Natural killer cell treated with Interleukin-12 subunit alpha and Interleukin-12 subunit beta and Interleukin-15 and Interleukin-18, amount 100 ng/mL, for 72 hours (primary cell): ENCODE measurements around the gene PRSS36. TPM values are rescaled to one million over a fixed set of nuclear protein-coding genes. Genes with fewer than 3 reads are reported as not detected.
A peak's percentile ranks its signal among the peaks of the same experiment; 100 is the strongest.
"Not testable (repeated sequence)": the region's sequence is repeated elsewhere in the genome, so short reads cannot be mapped to it uniquely, and the experiment has no call there.

ENCODE experiments used
- ATAC-seq, 2 donors: fragments of 150-1000 bp; cut with Tn5 transposase in 1 of 2; sonication (Bioruptor Pico), chemical (Tn5 transposase) in 1 of 2; 2 replicates each; pipeline ENCODE4 v1.10.0; 2021
- DNase-seq: peaks from one replicate; pipeline ENCODE4 v3.0.0; 2022; ENCODE audit warnings: low spot score
- H3K27ac Mint-ChIP-seq, 2 donors: 1 replicate in 1 of 2; 2 replicates in 1 of 2; pipeline ENCODE4 v1.8.0; 2022; ENCODE audit warnings: mixed read lengths in 2 of 2, mild to moderate bottlenecking in 1 of 2, moderate library complexity in 1 of 2
- H3K27me3 Mint-ChIP-seq, 2 donors: 1 replicate in 1 of 2; 2 replicates in 1 of 2; pipeline ENCODE4 v1.8.0; 2022; ENCODE audit warnings: mixed read lengths in 2 of 2
- H3K36me3 Mint-ChIP-seq: one replicate; pipeline ENCODE4 v1.8.0; 2022; ENCODE audit warnings: mixed read lengths
- H3K4me1 Mint-ChIP-seq, 2 donors: 1 replicate in 1 of 2; 2 replicates in 1 of 2; pipeline ENCODE4 v1.8.0; 2022; ENCODE audit warnings: low read depth in 2 of 2, mixed read lengths in 2 of 2, mild to moderate bottlenecking in 1 of 2
- H3K4me3 Mint-ChIP-seq: one replicate; pipeline ENCODE4 v1.8.0; 2022; ENCODE audit warnings: mixed read lengths
- H3K9me3 Mint-ChIP-seq: 2 replicates; pipeline ENCODE4 v1.8.0; 2022; ENCODE audit warnings: mixed read lengths
- total RNA-seq, 2 donors: library from RNA; stranded (reverse); gene quantifications; one replicate each; pipeline ENCODE4 v1.2.3, GENCODE V29; 2022

Gene PRSS36
- total RNA-seq, 2 donors from 2014 or later, result 1.5 TPM; not detected in 1

GRCh38 chr16:31143011-31143693, 6.7 kb downstream of the PRSS36 start:
- H3K27ac Mint-ChIP-seq, result peak overlapping the region; percentile 50 to 72
- H3K36me3 Mint-ChIP-seq, result no peaks in the 10 kb centered on the region
- peak overlapping the region; percentile 52 for H3K4me3 Mint-ChIP-seq
- H3K9me3 Mint-ChIP-seq, result no peaks in the 10 kb centered on the region
- peaks cover 0 to 5% of the 10 kb centered on the region in 2 donors for H3K27me3 Mint-ChIP-seq
- ATAC-seq (no peak), DNase-seq (no peak)
- H3K4me1 Mint-ChIP-seq, result peaks cover 9 to 13% of the 10 kb centered on the region in 2 donors

GRCh38 chr16:31142109-31143010, 7.5 kb downstream of the PRSS36 start:
- H3K4me3 Mint-ChIP-seq, result peak overlapping the region; percentile 73
- H3K27me3 Mint-ChIP-seq, result no peaks in the 10 kb centered on the region
- H3K36me3 Mint-ChIP-seq, result no peaks in the 10 kb centered on the region
- H3K27ac Mint-ChIP-seq, result peak overlapping the region; percentile 73 to 86
- ATAC-seq (peak; percentile 97 to 98), DNase-seq (peak; percentile 99)
- H3K4me1 Mint-ChIP-seq, result peaks cover 9 to 13% of the 10 kb centered on the region in 2 donors
- H3K9me3 Mint-ChIP-seq, result no peaks in the 10 kb centered on the region

- no peak for ATAC-seq
- no peak for DNase-seq
- Mint-ChIP-seq H3K36me3 (no peaks in the 10 kb centered on the region), H3K4me3 (peak overlapping the region; percentile 73), H3K27ac (peak overlapping the region; percentile 73 to 86), H3K4me1 (peaks cover 9 to 13% of the 10 kb centered on the region in 2 donors), H3K27me3 (no peaks in the 10 kb centered on the region), H3K9me3 (no peaks in the 10 kb centered on the region)
Observed at GRCh38 chr16:31141489-31142108, 8.3 kb downstream of the PRSS36 start.

- H3K9me3 Mint-ChIP-seq, H3K36me3 Mint-ChIP-seq, ATAC-seq, DNase-seq, H3K27me3 Mint-ChIP-seq, H3K4me3 Mint-ChIP-seq: not testable (repeated sequence)
- Mint-ChIP-seq H3K27ac (peak overlapping the region in 1 of 2 donors; percentile 73), H3K4me1 (peaks cover 9 to 13% of the 10 kb centered on the region in 2 donors)
Observed at GRCh38 chr16:31141071-31141469, 8.8 kb downstream of the PRSS36 start.

GRCh38 chr16:31138621-31139578, 11.0 kb downstream of the PRSS36 start:
- Mint-ChIP-seq H3K36me3 (no peaks in the 10 kb centered on the region), H3K4me3 (no peak overlapping the region), H3K27ac (no peak overlapping the region), H3K27me3 (no peaks in the 10 kb centered on the region), H3K9me3 (no peaks in the 10 kb centered on the region), H3K4me1 (peaks cover 6 to 10% of the 10 kb centered on the region in 2 donors)
- DNase-seq (peak; percentile 44), ATAC-seq (no peak)

GRCh38 chr16:31136822-31137499, 12.9 kb downstream of the PRSS36 start:
- not testable (repeated sequence) for DNase-seq, H3K36me3 Mint-ChIP-seq, H3K27ac Mint-ChIP-seq

GRCh38 chr16:31136287-31136662, 13.6 kb downstream of the PRSS36 start:
- H3K4me3 Mint-ChIP-seq, result no peak overlapping the region
- H3K27ac Mint-ChIP-seq, result no peak overlapping the region
- ATAC-seq (no peak), DNase-seq (no peak)
- no peaks in the 10 kb centered on the region for H3K4me1 Mint-ChIP-seq
- no peaks in the 10 kb centered on the region for H3K9me3 Mint-ChIP-seq
- no peaks in the 10 kb centered on the region for H3K36me3 Mint-ChIP-seq
- H3K27me3 Mint-ChIP-seq, result no peaks in the 10 kb centered on the region

More at GRCh38 chr16:31136822-31137499, 12.9 kb downstream of the PRSS36 start:
- H3K4me1 Mint-ChIP-seq, H3K4me3 Mint-ChIP-seq, H3K27me3 Mint-ChIP-seq, ATAC-seq, H3K9me3 Mint-ChIP-seq: not testable (repeated sequence)

- DNase-seq (no peak), ATAC-seq (no peak)
- Mint-ChIP-seq H3K36me3 (no peaks in the 10 kb centered on the region), H3K27ac (no peak within 1 kb of the TSS), H3K27me3 (no peaks in the 10 kb centered on the region), H3K4me3 (no peak within 1 kb of the TSS), H3K9me3 (no peaks in the 10 kb centered on the region), H3K4me1 (no peaks in the 10 kb centered on the region)
Observed at GRCh38 chr16:31135535-31136286, 14.2 kb downstream of the PRSS36 start, which contains the start of gene PRSS8. Gene PRSS8 (minus strand): TSS chr16:31135727. CDS start chr16:31135498, 229 bp downstream.

- H3K4me3 Mint-ChIP-seq, result no peak overlapping the region
Observed at GRCh38 chr16:31134625-31135534, 15.0 kb downstream of the PRSS36 start.

GRCh38 chr16:31134091-31134571, 15.7 kb downstream of the PRSS36 start:
- H3K4me1 Mint-ChIP-seq, result no peaks in the 10 kb centered on the region
- no peaks in the 10 kb centered on the region for H3K27me3 Mint-ChIP-seq
- no peaks in the 10 kb centered on the region for H3K36me3 Mint-ChIP-seq
- H3K27ac Mint-ChIP-seq, result no peak overlapping the region
- H3K4me3 Mint-ChIP-seq, result no peak overlapping the region
- ATAC-seq, result no peak
- H3K9me3 Mint-ChIP-seq, result no peaks in the 10 kb centered on the region
- DNase-seq, result no peak

More at GRCh38 chr16:31134625-31135534, 15.0 kb downstream of the PRSS36 start:
- Mint-ChIP-seq H3K4me1 (no peaks in the 10 kb centered on the region), H3K27me3 (no peaks in the 10 kb centered on the region), H3K36me3 (no peaks in the 10 kb centered on the region), H3K27ac (no peak overlapping the region), H3K9me3 (no peaks in the 10 kb centered on the region)
- ATAC-seq (no peak), DNase-seq (no peak)

GRCh38 chr16:31133046-31133501, 16.8 kb downstream of the PRSS36 start:
- ATAC-seq (no peak), DNase-seq (no peak)
- Mint-ChIP-seq H3K4me1 (peaks cover 0 to 7% of the 10 kb centered on the region in 2 donors), H3K27me3 (no peaks in the 10 kb centered on the region), H3K36me3 (no peaks in the 10 kb centered on the region), H3K4me3 (no peak overlapping the region), H3K9me3 (no peaks in the 10 kb centered on the region), H3K27ac (no peak overlapping the region)
